HepG2 (cell line): ENCODE results near the gene KRT79. TPM values are rescaled to one million over a fixed set of nuclear protein-coding genes. Genes with fewer than 3 reads are reported as not detected.

ENCODE experiments used
- ATAC-seq: fragments of 200-7000 bp; cut with Tn5 transposase; 3 replicates; pipeline ENCODE4 v1.9.1; 2020; ENCODE audit warnings: mild to moderate bottlenecking, moderate library complexity
- BruUV-seq: library from RNA; stranded (reverse); fragments of 400-500 nt; replicated peaks from 2 replicates; lab custom pipeline; 2021; lab: Mats Ljungman, UMichigan
- CTCF ChIA-PET: fragments of 300-600 bp; formaldehyde crosslinking; extraction: SDS; loops from one replicate; lab custom pipeline; 2021; ENCODE audit warnings: low total read pairs, inconsistent platforms, low intra/inter-chr PET ratio; lab: Yijun Ruan, JAX
- POLR2A ChIA-PET: fragments of 350-600 bp; sonication (Branson Sonifier 250); formaldehyde crosslinking; loops from one replicate; lab custom pipeline; 2020; ENCODE audit warnings: antibody characterized with exemption, inconsistent platforms; lab: Yijun Ruan, JAX
- DNase-seq: peaks from one replicate; pipeline ENCODE4 v3.0.0-alpha.2; 2015; ENCODE audit warnings: low spot score
- FAIRE-seq: peaks from 3 replicates; lab custom pipeline; 2011; peaks lifted over from hg19 to GRCh38; lab: Jason Lieb, UNC
- H2AFZ ChIP-seq: one replicate; pipeline ENCODE4 v1.6.1; 2011; ENCODE audit warnings: low read length, inconsistent platforms
- H3K27ac ChIP-seq: fragments of 300-600 bp; 3 replicates; pipeline ENCODE4 v1.8.0; 2011; ENCODE audit warnings: mixed run types, mild to moderate bottlenecking, mixed read lengths, low read length, inconsistent platforms; ENCODE audit not compliant: insufficient read depth; ENCODE audit errors: extremely low read length
- H3K27me3 ChIP-seq, 2 experiments: fragments of 200-600 bp in 1 of 2; 2 replicates in 1 of 2; 3 replicates in 1 of 2; pipeline versions ENCODE4 v1.6.0 to v1.8.0; 2011; ENCODE audit warnings: low read length in 2 of 2, mild to moderate bottlenecking in 2 of 2, moderate library complexity in 2 of 2, inconsistent platforms in 1 of 2; ENCODE audit not compliant: insufficient read depth in 2 of 2, control insufficient read depth in 1 of 2
- H3K36me3 ChIP-seq, 2 experiments: fragments of 200-600 bp in 1 of 2; replicated peaks in 1 of 2; 2 replicates in 1 of 2; 3 replicates in 1 of 2; pipeline versions ENCODE4 v1.5.1 to v1.8.0; 2011; ENCODE audit warnings: low read length in 2 of 2, inconsistent platforms in 1 of 2; ENCODE audit not compliant: insufficient read depth in 2 of 2, control insufficient read depth in 1 of 2
- H3K4me1 ChIP-seq: 2 replicates; pipeline ENCODE4 v1.5.1; 2012; ENCODE audit warnings: low read length, inconsistent platforms; ENCODE audit not compliant: insufficient read depth
- H3K4me2 ChIP-seq: 2 replicates; pipeline ENCODE4 v1.6.0; 2011; ENCODE audit warnings: low read depth, low read length, inconsistent platforms
- H3K4me3 ChIP-seq, 3 experiments: fragments of 200-600 bp in 1 of 3; sonication (generic), shearing (Covaris generic) in 1 of 3; replicated peaks in 1 of 3; 2 replicates each; pipeline ENCODE4 v1.5.1; 2011 to 2016; ENCODE audit warnings: low read length in 3 of 3, inconsistent platforms in 2 of 3, low read depth in 2 of 3, mild to moderate bottlenecking in 2 of 3, control low read depth in 1 of 3, mixed read lengths in 1 of 3; ENCODE audit not compliant: insufficient read depth in 1 of 3
- H3K79me2 ChIP-seq: one replicate; pipeline ENCODE4 v1.6.1; 2011; ENCODE audit warnings: low read length, inconsistent platforms; ENCODE audit not compliant: insufficient read depth
- H3K9ac ChIP-seq: 2 replicates; pipeline ENCODE4 v1.6.0; 2011; ENCODE audit warnings: mild to moderate bottlenecking, low read depth, low read length, inconsistent platforms; ENCODE audit not compliant: insufficient read depth
- H3K9me3 ChIP-seq: 2 replicates; pipeline ENCODE4 v1.5.1; 2012; ENCODE audit warnings: mild to moderate bottlenecking, low read length
- H4K20me1 ChIP-seq: 2 replicates; pipeline ENCODE4 v1.6.0; 2011; ENCODE audit warnings: inconsistent platforms, mild to moderate bottlenecking, low read length, moderate library complexity; ENCODE audit not compliant: insufficient read depth
- BRD4 ChIP-seq: sonication (generic); formaldehyde crosslinking; IDR thresholded peaks from 2 replicates; pipeline ENCODE4 v1.4.0; 2020; ENCODE audit warnings: missing genetic modification reagents
- MYNN ChIP-seq: sonication (generic); formaldehyde crosslinking; IDR thresholded peaks from 2 replicates; pipeline ENCODE4 v1.4.0; 2020; ENCODE audit warnings: mild to moderate bottlenecking, low read depth, missing genetic modification reagents
- PHF20 ChIP-seq: sonication (generic); formaldehyde crosslinking; IDR thresholded peaks from 2 replicates; pipeline ENCODE4 v1.5.0; 2020; ENCODE audit warnings: mild to moderate bottlenecking, missing genetic modification reagents
- RFX1 ChIP-seq: fragments of 450-650 bp; IDR thresholded peaks from 2 replicates; pipeline ENCODE4 v1.6.1; 2017
- RNF2 ChIP-seq: fragments of 450-650 bp; conservative IDR thresholded peaks from 2 replicates; pipeline ENCODE4 v1.6.1; 2016; ENCODE audit warnings: low read depth
- STAG1 ChIP-seq: sonication (generic); formaldehyde crosslinking; IDR thresholded peaks from 2 replicates; pipeline ENCODE4 v1.4.0; 2020; ENCODE audit warnings: missing genetic modification reagents
- SYNCRIP ChIP-seq: fragments of 200-400 bp; formaldehyde crosslinking; IDR thresholded peaks from 2 replicates; pipeline ENCODE4 v1.6.1; 2018; ENCODE audit warnings: mild to moderate bottlenecking, low read depth, low read length; ENCODE audit not compliant: insufficient read depth
- ZFAT ChIP-seq: sonication (generic); formaldehyde crosslinking; conservative IDR thresholded peaks from 2 replicates; pipeline ENCODE4 v1.8.1; 2023; ENCODE audit warnings: missing genetic modification reagents, inconsistent platforms
- ZNF329 ChIP-seq: sonication (generic); formaldehyde crosslinking; IDR thresholded peaks from 2 replicates; pipeline ENCODE4 v1.9.0; 2021; ENCODE audit warnings: low read depth, mild to moderate bottlenecking, missing genetic modification reagents
- ZSCAN21 ChIP-seq: sonication (generic); formaldehyde crosslinking; IDR thresholded peaks from 2 replicates; pipeline ENCODE4 v1.8.0; 2022; ENCODE audit warnings: mild to moderate bottlenecking, missing genetic modification reagents, moderate library complexity, borderline replicate concordance
- ZSCAN9 ChIP-seq: IDR thresholded peaks from 2 replicates; pipeline ENCODE4 v1.6.1; 2016; ENCODE audit warnings: borderline replicate concordance
- WGBS: methylation state at CpG from one replicate; pipeline ENCODE4 v1.1.6; 2017; ENCODE audit warnings: low lambda C conversion rate; 5-methylcytosine and 5-hydroxymethylcytosine counted together
- in situ Hi-C: cut with HindIII; loops from 2 replicates; pipeline ENCODE4 v1.10.0; 2017; ENCODE audit warnings: low pct_unique_long_range_greater_than_20kb; ENCODE audit not compliant: extremely low pct_ligation_motif_present
- intact Hi-C: fragments of 100-400 bp; cut with micrococcal nuclease; formaldehyde crosslinking; loops from one replicate; pipeline ENCODE4 v1.10.0; 2022; ENCODE audit not compliant: unreplicated experiment
- polyA plus RNA-seq, 8 experiments: library from polyadenylated mRNA; depleted of rRNA in 3 of 8; stranded (reverse) in 7 of 8; unstranded in 1 of 8; fragments of >200 nt; fragmentation: Illumina TruSeq in 4 of 8; extraction: Trizol in 4 of 8; gene quantifications; 2 replicates each; pipeline versions ENCODE4 v1.2.1 to v1.2.3, GENCODE V29; 2011 to 2016; ENCODE audit warnings: low read depth in 4 of 8, missing spikeins in 1 of 8, mixed read lengths in 1 of 8; ENCODE audit not compliant: insufficient read depth in 1 of 8
- total RNA-seq, 5 experiments: library from RNA; depleted of rRNA; stranded (reverse); fragments of >200 nt; fragmentation: Illumina TruSeq; extraction: Trizol; gene quantifications; 2 replicates each; pipeline ENCODE4 v1.2.3, GENCODE V29; 2016; ENCODE audit warnings: low read depth in 1 of 5

Gene KRT79
- total and polyA plus RNA-seq, 2 of the 13 experiments (the other 11 are each of a cell fraction or from before 2014, with no cell fraction given): 0.09 TPM; not detected in 1

- Histone ChIP-seq H3K4me1 (no peaks in the 10 kb centered on the region), H3K79me2 (no peaks in the 10 kb centered on the region), H3K4me2 (no peak overlapping the region), H2AFZ (no peak overlapping the region), H4K20me1 (no peaks in the 10 kb centered on the region), H3K27me3 (peaks cover 4 to 52% of the 10 kb centered on the region in 2 experiments; a peak in 3 of 5 replicates), H3K9me3 (no peaks in the 10 kb centered on the region), H3K4me3 (no peak overlapping the region), H3K9ac (no peak overlapping the region), H3K36me3 (no peaks in the 10 kb centered on the region), H3K27ac (no peak overlapping the region)
- no peak for ATAC-seq
- TF ChIP-seq ZSCAN9 (CRISPR knock-in tag) (no peak), BRD4 (no peak), SYNCRIP (no peak), PHF20 (CRISPR knock-in tag) (no peak), STAG1 (CRISPR knock-in tag) (no peak), RFX1 (no peak), ZFAT (CRISPR knock-in tag) (no peak), RNF2 (no peak), ZSCAN21 (CRISPR knock-in tag) (no peak), MYNN (CRISPR knock-in tag) (no peak), ZNF329 (CRISPR knock-in tag) (no peak)
- DNase-seq: no peak
- BruUV-seq: no TSS peak
- in situ Hi-C loops (no loop called here), intact Hi-C loops (no loop called here)
- CTCF ChIA-PET: no interaction called here
- 47% methylated on average over 11 of the region's 11 CpGs for WGBS
- POLR2A ChIA-PET: no interaction called here
- FAIRE-seq: no peak
These were observed 45.1 kb downstream of the KRT79 start for GRCh38 chr12:52788876-52789636.
